GM21390 (cell line): Measurements from ENCODE around the gene ISOC2.
A peak's percentile ranks its signal among the peaks of the same experiment; 100 is the strongest.

Experiments
- ATAC-seq: cut with Tn5 transposase; IDR thresholded peaks from one replicate; pipeline ENCODE4 v1.9.1; 2021; ENCODE audit not compliant: unreplicated experiment

ISOC2 gene

GRCh38 chr19:55490478-55491432, 29.3 kb upstream of the ISOC2 start:
- no peak for ATAC-seq

- no peak for ATAC-seq
These were observed 28.5 kb upstream of the ISOC2 start for GRCh38 chr19:55489711-55490477.

- ATAC-seq: no peak
These were observed 27.7 kb upstream of the ISOC2 start for GRCh38 chr19:55488986-55489710.

- no peak for ATAC-seq
These were observed 26.7 kb upstream of the ISOC2 start, which contains the start of gene SSC5D for GRCh38 chr19:55487924-55488687. TSS of gene SSC5D (plus strand) at chr19:55488436. CDS start at chr19:55488590, 154 bp downstream.

- ATAC-seq: no peak
These were observed 25.8 kb upstream of the ISOC2 start for GRCh38 chr19:55486971-55487923.

- ATAC-seq: no peak
These were observed 24.9 kb upstream of the ISOC2 start for GRCh38 chr19:55486043-55486970.

GRCh38 chr19:55485439-55486011, 24.1 kb upstream of the ISOC2 start:
- ATAC-seq: no peak

GRCh38 chr19:55484593-55485438, 23.4 kb upstream of the ISOC2 start, which contains the start of gene NAT14:
TSS of gene NAT14 (plus strand) at chr19:55485188. CDS start at chr19:55485709, 521 bp downstream.
- peak; percentile 64 for ATAC-seq

GRCh38 chr19:55483706-55484592, 22.5 kb upstream of the ISOC2 start:
- ATAC-seq: no peak

GRCh38 chr19:55482967-55483705, 21.7 kb upstream of the ISOC2 start:
- no peak for ATAC-seq

GRCh38 chr19:55482156-55482961, 20.9 kb upstream of the ISOC2 start:
- ATAC-seq: no peak

- no peak for ATAC-seq
These were observed 20.3 kb upstream of the ISOC2 start for GRCh38 chr19:55481794-55482155.

GRCh38 chr19:55481148-55481793, 19.8 kb upstream of the ISOC2 start:
- no peak for ATAC-seq
